GM20000 (cell line): ENCODE results near the gene FBXL16.

Experiments used
- DNase-seq: peaks from one replicate; pipeline ENCODE4 v3.0.0; 2012; ENCODE audit warnings: low spot score
- CTCF ChIP-seq: IDR thresholded peaks from 2 replicates; pipeline ENCODE4 v1.5.1; 2012; ENCODE audit warnings: mild to moderate bottlenecking, control low read depth; ENCODE audit errors: extremely low read depth, missing control alignments

The FBXL16 gene

GRCh38 chr16:674968-675883 lies 30.4 kb downstream of the FBXL16 start, which contains the start of gene RHBDL1:
RHBDL1 (plus strand) TSS chr16:675671; CDS start chr16:675791, 120 bp downstream.
- TF ChIP-seq CTCF: no peak
- DNase-seq: no peak

GRCh38 chr16:674214-674881 lies 31.3 kb downstream of the FBXL16 start:
- TF ChIP-seq CTCF: no peak
- DNase-seq: no peak

DNA sequence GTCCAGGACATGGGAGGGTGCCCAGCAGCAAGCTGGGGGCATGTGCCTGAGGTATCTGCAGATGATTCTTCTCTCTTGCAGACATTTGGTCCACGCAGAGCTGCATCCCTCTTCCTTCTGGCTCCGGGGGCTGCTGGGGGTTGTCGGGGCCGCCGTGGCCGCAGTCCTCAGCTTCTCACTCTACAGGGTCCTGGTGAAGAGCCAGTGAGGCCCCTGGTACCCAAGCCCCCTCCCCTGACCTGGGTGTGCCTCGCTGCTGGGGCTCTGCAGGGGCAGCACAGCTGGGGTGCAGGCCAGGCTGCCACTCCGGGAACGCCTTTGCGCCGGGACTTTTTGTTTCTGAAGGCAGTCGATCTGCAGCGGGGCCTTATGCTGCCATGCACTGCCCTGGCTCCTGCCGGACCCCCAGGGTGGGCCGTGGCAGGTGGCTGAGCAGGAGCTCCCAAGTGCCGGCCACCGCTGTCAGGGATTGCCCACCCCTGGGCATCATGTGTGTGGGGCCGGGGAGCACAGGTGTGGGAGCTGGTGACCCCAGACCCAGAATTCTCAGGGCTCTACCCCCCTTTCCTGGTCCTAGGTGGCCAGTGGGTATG lies 32.1 kb downstream of the FBXL16 start:
- no peak for DNase-seq
- TF ChIP-seq CTCF: no peak

DNA sequence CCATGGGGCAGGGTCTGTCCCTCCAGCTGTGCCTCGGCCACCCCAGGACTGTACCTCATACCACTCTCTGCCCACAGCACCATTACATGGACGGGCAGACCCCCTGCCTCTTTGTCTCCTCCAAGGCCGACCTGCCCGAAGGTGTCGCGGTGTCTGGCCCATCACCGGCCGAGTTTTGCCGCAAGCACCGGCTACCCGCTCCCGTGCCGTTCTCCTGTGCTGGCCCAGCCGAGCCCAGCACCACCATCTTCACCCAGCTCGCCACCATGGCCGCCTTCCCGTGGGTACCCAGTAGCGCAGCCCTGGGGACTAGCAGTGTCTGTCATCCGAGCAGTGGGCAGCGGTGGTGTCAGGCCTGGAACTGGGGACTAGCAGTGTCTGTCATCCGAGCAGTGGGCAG lies 32.8 kb downstream of the FBXL16 start:
- no peak for TF ChIP-seq CTCF
- DNase-seq: no peak

DNA sequence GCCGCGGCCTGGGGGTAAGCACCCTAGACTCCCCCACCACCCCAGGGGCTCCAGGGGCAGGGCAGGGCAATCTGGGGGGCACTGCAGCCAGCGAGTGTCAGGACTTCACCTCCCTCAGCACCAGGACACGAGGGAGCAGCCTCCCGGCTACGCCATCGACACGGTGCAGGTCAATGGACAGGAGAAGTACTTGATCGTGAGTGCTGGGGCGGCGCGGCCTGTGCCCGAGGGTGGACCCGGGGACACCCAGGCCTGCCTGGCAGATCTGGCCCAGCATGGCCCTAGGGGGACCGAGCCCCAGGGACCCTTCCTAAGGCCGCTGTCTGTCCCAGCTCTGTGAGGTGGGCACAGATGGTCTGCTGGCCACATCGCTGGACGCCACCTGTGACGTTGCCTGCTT lies 33.2 kb downstream of the FBXL16 start:
- no peak for TF ChIP-seq CTCF
- DNase-seq: no peak

DNA sequence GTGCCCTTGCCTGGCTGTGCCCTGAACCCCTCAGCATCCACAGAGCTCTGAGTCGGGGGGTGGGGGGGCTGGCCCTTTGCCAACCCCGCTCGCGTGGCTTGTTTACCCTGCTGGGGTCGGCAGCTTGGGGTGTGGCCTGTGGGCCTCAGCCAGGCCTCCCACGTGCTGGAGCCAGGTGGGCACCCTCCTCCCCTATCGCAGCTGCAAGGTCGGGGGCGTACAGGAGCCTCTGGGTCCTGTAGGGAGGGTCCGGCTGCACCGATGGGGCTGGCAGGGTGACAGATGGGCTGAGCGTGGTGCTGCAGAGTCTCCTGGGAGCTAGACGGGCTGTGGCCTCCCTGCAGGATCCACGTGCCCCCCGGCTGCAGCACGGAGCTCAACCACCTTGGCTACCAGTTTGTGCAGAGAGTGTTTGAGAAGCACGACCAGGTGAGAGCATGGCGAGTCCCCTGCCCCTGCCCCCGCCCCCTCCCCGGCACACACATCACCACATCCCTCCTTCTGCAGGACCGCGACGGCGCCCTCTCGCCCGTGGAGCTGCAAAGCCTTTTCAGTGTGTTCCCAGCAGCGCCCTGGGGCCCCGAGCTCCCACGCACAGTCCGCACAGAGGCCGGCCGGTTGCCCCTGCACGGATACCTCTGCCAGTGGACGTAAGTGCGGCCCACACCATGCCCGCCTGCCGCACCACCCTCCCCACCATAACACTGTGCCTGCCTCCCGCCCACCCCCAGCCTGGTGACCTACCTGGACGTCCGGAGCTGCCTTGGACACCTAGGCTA lies 34.1 kb downstream of the FBXL16 start:
- TF ChIP-seq CTCF: no peak
- DNase-seq: no peak
